ENCODE results near the gene AK5. TPM values are rescaled to one million over a fixed set of nuclear protein-coding genes. Genes with fewer than 3 reads are reported as not detected.
A peak's percentile ranks its signal among the peaks of the same experiment; 100 is the strongest.

The AK5 gene
- total RNA-seq, 4 donors from 2014 or later: 16.7 to 21.3 (median 20.0) TPM

GRCh38 chr1:77275194-77275593 lies 6.6 kb upstream of the AK5 start:
- H3K9me3 ChIP-seq: no peaks in the 10 kb centered on the region
- no peak overlapping the region for H3K4me3 ChIP-seq
- no peak overlapping the region for H3K27ac ChIP-seq
- no peak for TF ChIP-seq CTCF (IDR thresholded peaks at IDR 0.05)
- no peak for TF ChIP-seq EP300 (IDR thresholded peaks at IDR 0.05)
- TF ChIP-seq POLR2A (IDR thresholded peaks at IDR 0.05): no peak
- WGBS, 2 donors: 69 to 82% methylated on average over 5 of the region's 5 CpGs
- DNase-seq (ENCODE audit: low spot score in 2 of 2): no peak
- H3K27me3 ChIP-seq: no peaks in the 10 kb centered on the region
- H3K4me1 ChIP-seq: no peaks in the 10 kb centered on the region
- H3K36me3 ChIP-seq: no peaks in the 10 kb centered on the region

DNA sequence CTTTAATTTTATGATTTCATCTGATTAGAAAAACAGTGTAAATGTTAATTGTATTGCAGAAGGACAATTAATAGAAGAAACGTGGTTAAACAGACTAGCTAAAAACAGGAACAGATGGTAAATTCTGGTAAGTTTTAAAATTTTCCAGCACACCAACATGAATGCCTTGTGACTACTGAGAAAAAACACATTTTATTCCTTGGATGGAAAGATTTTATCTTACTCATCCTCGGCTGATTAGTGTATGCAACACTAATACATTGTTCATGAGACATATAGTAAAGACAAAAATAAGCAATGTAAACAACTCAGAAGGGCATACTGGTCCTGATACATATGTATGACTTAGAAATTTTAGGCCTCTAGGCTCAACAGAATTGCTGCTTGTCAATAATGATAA lies 4.9 kb upstream of the AK5 start:
- H3K4me3 ChIP-seq: no peak overlapping the region
- no peaks in the 10 kb centered on the region for H3K9me3 ChIP-seq
- H3K27ac ChIP-seq: no peak overlapping the region
- peaks cover 0 to under 1% (median under 1%) of the 10 kb centered on the region in 4 donors for H3K4me1 ChIP-seq
- no peaks in the 10 kb centered on the region for H3K27me3 ChIP-seq
- TF ChIP-seq EP300 (IDR thresholded peaks at IDR 0.05) (no peak), CTCF (IDR thresholded peaks at IDR 0.05) (no peak), POLR2A (IDR thresholded peaks at IDR 0.05) (no peak)
- WGBS, 2 donors: 61 to 66% methylated on average over 2 of the region's 2 CpGs
- no peak for DNase-seq (ENCODE audit: low spot score in 2 of 2)
- H3K36me3 ChIP-seq: no peaks in the 10 kb centered on the region

- Histone ChIP-seq H3K4me3 (no peak overlapping the region), H3K27ac (no peak overlapping the region), H3K36me3 (no peaks in the 10 kb centered on the region), H3K9me3 (no peaks in the 10 kb centered on the region), H3K27me3 (no peaks in the 10 kb centered on the region), H3K4me1 (peaks cover 0 to 20% (median 5%) of the 10 kb centered on the region in 4 donors)
- 78 to 79% methylated on average over 2 of the region's 2 CpGs for WGBS, 2 donors
- no peak for TF ChIP-seq CTCF (IDR thresholded peaks at IDR 0.05)
- TF ChIP-seq POLR2A (IDR thresholded peaks at IDR 0.05): no peak
- TF ChIP-seq EP300 (IDR thresholded peaks at IDR 0.05): no peak
- DNase-seq (ENCODE audit: low spot score in 2 of 2): no peak
These were observed 1.9 kb upstream of the AK5 start for GRCh38 chr1:77279929-77280328.

DNA sequence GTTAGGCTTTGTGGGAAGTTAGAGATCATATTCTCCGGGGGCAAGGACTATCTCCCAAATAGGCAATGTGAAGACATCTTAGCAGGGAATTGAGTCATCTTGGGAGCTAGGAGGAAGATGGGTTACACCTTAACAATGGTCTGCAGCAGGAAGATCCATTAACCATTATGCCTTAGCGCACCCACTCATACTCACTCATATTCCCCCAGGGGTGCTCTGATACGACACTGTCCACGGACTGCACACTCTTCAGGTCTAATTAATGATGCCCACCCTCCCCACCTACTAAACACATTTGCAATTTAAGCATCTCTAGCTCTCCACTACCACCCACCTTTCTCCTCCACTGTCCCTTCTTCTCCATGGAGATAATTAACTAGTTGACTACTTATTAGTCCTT lies 857 bp upstream of the AK5 start:
- no peak for DNase-seq (ENCODE audit: low spot score in 2 of 2)
- Histone ChIP-seq H3K36me3 (no peaks in the 10 kb centered on the region), H3K4me1 (peaks cover 0 to 20% (median 5%) of the 10 kb centered on the region in 4 donors), H3K4me3 (no peak overlapping the region), H3K27me3 (no peaks in the 10 kb centered on the region), H3K27ac (no peak overlapping the region), H3K9me3 (no peaks in the 10 kb centered on the region)
- WGBS, 2 donors: 91 to 92% methylated on average over 4 of the region's 4 CpGs
- TF ChIP-seq POLR2A (IDR thresholded peaks at IDR 0.05): no peak
- no peak for TF ChIP-seq EP300 (IDR thresholded peaks at IDR 0.05)
- no peak for TF ChIP-seq CTCF (IDR thresholded peaks at IDR 0.05)

GRCh38 chr1:77282187-77282865 lies 507 bp downstream of the AK5 start:
- H3K9me3 ChIP-seq: no peaks in the 10 kb centered on the region
- no peaks in the 10 kb centered on the region for H3K27me3 ChIP-seq
- TF ChIP-seq EP300 (IDR thresholded peaks at IDR 0.05) (peak in 1 of 2 donors; percentile 9), POLR2A (IDR thresholded peaks at IDR 0.05) (no peak), CTCF (IDR thresholded peaks at IDR 0.05) (no peak)
- H3K27ac ChIP-seq: peak overlapping the region in 3 of 4 donors; percentile 24 to 66 (median 58)
- H3K4me3 ChIP-seq: peak overlapping the region; percentile 56 to 71 (median 61)
- DNase-seq (ENCODE audit: low spot score in 2 of 2): no peak
- H3K4me1 ChIP-seq: peaks cover 0 to 20% (median 5%) of the 10 kb centered on the region in 4 donors
- no peaks in the 10 kb centered on the region for H3K36me3 ChIP-seq
- WGBS, 2 donors: 0 to 1% methylated on average over 3 to 38 of the region's 47 CpGs

Measured in tibial nerve (tissue), 4 donors.